ENCODE data around the gene BID.

DNA sequence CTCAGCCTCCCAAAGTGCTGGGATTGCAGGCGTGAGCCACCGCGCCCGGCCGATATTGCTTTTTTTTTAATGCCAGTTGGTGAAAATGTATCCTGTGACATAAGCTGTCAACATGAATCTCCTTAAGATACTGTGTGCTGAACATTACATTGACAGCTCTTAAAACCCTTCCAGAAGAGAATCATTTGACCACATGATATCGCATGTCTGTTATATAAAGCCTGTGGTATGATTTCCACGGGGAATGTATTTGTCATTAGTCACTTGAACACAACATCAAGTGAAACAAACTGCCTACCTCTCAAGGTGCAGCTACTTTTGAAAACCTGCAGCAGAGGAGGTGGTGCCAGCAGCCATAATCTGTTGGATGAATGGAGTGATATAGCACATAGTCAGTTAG lies 68.7 kb downstream of the BID start:
- TF ChIP-seq, protein P1, sequence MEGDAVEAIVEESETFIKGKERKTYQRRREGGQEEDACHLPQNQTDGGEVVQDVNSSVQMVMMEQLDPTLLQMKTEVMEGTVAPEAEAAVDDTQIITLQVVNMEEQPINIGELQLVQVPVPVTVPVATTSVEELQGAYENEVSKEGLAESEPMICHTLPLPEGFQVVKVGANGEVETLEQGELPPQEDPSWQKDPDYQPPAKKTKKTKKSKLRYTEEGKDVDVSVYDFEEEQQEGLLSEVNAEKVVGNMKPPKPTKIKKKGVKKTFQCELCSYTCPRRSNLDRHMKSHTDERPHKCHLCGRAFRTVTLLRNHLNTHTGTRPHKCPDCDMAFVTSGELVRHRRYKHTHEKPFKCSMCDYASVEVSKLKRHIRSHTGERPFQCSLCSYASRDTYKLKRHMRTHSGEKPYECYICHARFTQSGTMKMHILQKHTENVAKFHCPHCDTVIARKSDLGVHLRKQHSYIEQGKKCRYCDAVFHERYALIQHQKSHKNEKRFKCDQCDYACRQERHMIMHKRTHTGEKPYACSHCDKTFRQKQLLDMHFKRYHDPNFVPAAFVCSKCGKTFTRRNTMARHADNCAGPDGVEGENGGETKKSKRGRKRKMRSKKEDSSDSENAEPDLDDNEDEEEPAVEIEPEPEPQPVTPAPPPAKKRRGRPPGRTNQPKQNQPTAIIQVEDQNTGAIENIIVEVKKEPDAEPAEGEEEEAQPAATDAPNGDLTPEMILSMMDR (IDR thresholded peaks at IDR 0.05): no peak
- TF ChIP-seq, protein P2, sequence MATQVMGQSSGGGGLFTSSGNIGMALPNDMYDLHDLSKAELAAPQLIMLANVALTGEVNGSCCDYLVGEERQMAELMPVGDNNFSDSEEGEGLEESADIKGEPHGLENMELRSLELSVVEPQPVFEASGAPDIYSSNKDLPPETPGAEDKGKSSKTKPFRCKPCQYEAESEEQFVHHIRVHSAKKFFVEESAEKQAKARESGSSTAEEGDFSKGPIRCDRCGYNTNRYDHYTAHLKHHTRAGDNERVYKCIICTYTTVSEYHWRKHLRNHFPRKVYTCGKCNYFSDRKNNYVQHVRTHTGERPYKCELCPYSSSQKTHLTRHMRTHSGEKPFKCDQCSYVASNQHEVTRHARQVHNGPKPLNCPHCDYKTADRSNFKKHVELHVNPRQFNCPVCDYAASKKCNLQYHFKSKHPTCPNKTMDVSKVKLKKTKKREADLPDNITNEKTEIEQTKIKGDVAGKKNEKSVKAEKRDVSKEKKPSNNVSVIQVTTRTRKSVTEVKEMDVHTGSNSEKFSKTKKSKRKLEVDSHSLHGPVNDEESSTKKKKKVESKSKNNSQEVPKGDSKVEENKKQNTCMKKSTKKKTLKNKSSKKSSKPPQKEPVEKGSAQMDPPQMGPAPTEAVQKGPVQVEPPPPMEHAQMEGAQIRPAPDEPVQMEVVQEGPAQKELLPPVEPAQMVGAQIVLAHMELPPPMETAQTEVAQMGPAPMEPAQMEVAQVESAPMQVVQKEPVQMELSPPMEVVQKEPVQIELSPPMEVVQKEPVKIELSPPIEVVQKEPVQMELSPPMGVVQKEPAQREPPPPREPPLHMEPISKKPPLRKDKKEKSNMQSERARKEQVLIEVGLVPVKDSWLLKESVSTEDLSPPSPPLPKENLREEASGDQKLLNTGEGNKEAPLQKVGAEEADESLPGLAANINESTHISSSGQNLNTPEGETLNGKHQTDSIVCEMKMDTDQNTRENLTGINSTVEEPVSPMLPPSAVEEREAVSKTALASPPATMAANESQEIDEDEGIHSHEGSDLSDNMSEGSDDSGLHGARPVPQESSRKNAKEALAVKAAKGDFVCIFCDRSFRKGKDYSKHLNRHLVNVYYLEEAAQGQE (IDR thresholded peaks at IDR 0.05; ENCODE audit: insufficient read depth in 1 of 2, low read depth in 2 of 2, low read length in 1 of 2): no peak
